Activated effector memory CD4-positive, alpha-beta T cell treated with anti-CD3 and anti-CD28 coated beads, Interleukin-2, amount 50 U/mL, for 16 hours (primary cell): ENCODE results near the gene MYL3.

Experiments
- DNase-seq: peaks from one replicate; pipeline ENCODE4 v3.0.0-alpha.2; 2020

The MYL3 gene

DNA sequence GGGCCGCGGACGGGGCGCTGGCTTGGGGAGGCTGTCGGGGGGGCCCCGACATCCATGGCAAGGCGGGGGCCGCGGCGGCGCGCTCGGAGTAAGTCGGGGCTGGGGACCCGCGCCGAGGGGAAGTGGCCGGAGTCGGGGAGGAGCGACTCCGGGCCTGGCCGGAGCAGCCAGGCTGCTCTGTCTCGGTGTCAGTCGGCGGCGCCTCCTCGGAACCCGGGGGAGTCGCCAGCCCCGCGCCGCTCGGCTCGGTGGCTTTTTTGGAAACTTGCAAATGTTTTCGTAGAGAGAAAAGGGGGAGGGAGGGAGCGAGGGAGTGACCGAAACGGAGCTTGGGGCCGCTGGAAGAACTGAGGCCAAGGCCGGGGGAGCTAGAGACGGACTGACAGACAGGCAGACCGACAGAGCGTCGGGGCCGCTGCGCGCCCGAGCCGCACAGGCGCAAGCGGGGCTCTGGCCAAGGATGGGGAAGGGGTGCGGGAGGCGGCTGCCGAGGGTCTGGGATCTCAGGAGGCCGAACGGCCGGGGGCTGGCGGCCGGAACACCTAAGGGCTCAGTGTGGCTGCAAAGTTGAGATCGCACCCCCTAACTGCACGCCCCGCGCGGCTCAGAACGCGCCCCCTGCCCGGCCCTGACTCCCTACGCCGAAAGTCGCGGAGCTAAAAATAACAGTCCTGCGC lies 19.3 kb upstream of the MYL3 start:
- no peak for DNase-seq

GRCh38 chr3:46881596-46882376 lies 18.5 kb upstream of the MYL3 start:
- peak; percentile 67 for DNase-seq

- no peak for DNase-seq
These were observed 17.8 kb upstream of the MYL3 start for GRCh38 chr3:46880884-46881595.

DNA sequence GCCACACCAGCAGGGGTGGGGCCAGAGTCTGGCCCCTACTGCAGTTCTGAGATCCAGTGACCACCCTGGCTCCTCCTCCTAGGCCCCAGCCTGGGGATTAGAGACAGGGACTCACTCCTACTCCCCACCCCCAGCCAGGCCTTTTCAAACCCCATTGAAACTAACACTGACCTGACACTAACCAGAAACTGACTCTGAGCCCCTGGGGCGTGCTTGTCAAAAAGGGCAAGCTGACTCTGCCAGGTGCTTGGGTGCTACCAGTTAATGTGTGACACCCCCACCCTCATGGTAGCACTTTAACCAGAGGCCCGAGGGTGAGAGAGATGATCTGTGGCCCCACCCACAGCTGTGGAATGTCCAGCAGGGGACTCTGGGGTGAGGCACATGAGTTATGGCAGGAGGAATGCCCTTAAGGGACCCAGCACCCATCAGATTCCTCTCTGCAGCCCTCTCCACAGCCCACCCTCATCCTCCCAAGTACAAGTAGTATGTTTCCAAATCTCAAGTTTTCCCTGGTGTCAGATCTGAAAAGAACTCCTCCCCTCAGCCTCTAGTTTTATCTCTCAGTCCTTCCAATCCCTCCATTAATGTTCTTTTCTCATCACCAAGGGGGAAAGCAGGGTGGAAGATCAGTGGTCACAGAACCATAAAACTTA lies 15.7 kb upstream of the MYL3 start:
- no peak for DNase-seq

DNA sequence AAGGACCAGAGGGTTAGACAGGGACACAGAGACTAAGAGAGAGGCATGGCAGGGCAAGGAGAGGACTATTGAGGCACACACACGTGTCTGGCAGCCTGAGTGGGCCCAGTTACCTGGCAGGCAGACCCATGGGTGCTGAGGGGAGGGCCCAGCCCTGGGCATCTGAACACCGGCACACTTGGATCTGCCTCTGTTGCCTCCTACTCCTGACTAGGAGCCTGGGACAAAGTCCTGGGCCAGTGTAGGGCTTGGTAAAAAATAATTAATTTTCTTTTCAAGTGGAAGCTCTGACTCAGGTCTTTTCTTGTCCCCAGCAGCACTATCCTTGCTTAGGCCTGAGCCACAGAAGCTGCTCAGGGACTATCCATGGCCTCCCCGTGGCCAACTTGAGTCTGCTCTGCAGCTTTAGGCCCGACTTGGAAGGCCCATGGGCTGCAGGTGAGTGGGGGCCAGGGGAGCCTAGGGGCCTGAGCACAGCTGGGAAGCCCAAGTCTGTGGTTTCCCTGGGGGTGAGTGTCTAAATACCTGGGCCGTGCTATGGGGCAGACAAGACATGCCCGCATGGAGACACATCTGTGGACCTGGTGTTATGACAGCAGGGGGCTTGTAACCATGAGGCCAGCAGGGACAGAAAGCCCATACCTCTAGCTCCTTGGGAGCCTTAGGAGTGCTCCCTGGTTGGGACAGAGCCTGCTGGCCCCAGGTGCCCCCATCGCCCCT lies 14.3 kb upstream of the MYL3 start, which contains the start of gene PTH1R:
Gene PTH1R (plus strand): TSS at position 316 of the 720 bp plus-strand sequence. CDS start 5,839 bp downstream, outside the sequence.
- no peak for DNase-seq

GRCh38 chr3:46876313-46877300 lies 13.4 kb upstream of the MYL3 start:
- no peak for DNase-seq

GRCh38 chr3:46875560-46875959 lies 12.3 kb upstream of the MYL3 start:
- DNase-seq = no peak

GRCh38 chr3:46874430-46874829 lies 11.2 kb upstream of the MYL3 start:
- DNase-seq = no peak

DNA sequence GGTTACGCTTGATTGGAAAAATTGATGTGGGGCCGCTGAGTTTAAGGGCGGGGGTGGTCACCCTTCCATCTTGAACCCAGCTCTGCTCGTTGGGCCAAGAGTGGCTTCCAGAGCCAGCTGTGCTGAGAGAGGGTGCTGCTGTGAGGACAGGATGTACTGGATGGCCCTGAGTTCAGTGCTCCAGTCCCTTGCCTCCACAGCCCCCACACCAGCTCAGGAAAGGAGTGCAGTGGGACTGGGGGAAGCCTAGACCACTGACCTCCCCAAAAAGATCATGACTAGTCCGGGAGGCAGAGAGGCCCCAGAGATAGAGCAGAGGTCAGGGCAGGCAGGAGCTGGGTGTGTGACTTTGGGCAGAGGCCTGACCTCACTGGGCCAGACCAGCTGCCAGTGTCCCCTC lies 10.3 kb upstream of the MYL3 start:
- no peak for DNase-seq

DNA sequence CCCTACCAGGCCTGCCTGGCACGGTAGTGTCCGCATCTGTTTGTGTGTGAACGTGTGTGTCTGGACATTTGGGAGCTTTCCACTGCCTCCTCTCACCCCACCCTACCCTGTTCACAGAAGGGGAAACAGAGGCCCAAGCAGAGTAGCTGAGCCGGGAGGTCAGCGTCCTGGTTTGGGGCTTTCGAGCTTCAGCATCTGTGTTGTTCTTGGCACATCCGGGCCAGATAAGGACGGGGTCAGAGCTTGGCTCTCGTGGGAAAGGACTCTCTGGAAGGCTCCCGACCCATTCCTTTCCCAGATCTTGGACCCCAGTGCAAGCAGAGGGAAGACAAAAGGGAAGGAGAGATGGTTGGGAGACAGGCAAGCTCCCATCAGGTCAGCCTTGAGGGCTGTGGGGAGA lies 8.0 kb upstream of the MYL3 start:
- no peak for DNase-seq

DNA sequence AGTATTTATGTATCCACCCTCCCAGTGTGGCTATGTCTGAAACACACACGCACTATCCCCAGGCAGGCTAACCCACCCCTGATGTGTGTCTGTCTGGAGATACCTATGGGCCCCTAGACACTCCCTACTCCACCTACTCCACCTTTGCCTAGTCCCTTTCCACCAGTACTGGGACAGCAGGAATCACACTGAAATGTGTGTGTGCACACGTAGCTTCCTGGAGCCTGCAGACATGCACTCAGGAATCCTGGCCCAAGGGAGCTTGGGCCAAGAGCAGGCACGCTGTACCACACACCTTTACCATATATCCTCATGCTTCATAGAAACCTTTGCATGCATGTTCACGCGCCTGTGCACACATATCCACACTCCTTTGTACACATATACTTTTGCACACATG lies 7.4 kb upstream of the MYL3 start:
- DNase-seq = no peak

DNA sequence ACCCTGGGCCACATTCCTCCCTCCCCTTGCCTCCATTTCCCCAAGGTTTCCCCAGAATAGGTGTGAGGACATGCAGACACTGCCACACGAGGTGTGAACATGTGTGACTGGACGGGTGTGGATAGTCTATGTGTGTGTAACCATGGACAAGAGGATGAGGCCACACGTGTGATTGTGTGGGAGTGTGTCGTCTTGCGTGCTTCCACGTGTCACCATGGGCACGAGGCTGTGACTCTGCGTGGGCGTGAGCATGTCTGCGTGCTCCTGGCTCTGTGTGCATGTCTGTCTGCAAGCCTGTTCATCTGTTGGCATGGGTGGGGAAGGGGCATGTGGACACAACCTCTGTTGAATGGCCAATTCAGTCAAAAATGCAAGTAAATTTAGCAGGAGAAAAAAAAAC lies 6.2 kb upstream of the MYL3 start:
- no peak for DNase-seq

DNA sequence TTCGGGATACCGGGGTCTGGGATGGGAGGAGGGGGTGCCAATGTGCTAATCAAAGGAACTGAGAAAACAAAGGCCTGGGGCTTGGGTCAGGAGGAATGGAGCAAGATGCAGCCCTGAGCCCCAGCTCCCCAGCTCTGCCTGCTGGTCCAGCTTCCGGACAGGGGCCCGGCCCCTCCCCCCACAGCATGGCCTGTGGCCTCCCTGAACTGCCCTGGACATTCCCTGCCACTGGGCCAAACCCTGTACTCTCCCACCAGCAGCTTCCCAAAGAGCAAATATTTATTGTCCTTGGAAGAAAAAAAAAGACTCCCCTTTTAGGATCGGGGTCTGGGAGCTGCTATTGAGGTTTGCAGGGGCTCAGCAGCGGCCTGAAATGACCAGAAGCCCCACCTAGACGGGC lies 5.7 kb upstream of the MYL3 start:
- no peak for DNase-seq

- no peak for DNase-seq
These were observed 5.0 kb upstream of the MYL3 start for GRCh38 chr3:46868287-46868686.

DNA sequence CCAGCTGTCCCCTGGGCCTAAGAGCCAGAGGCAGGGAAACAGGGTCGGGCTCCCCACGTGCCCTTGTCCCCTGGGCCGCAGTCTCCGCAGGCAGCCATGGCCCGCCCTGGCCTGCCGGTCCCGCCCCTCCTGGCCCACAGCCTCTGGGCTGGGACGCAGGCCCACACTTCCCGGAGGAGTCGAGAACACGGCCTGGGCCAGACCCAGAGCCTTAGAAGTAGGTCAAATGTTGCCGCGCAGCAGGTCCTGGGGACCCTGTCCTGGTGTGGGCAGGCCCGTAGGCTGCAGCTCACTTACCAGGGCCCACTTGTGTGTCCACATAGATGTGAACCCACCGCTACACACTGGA lies 4.3 kb upstream of the MYL3 start:
- no peak for DNase-seq

- peak; percentile 94 for DNase-seq
These were observed 3.7 kb upstream of the MYL3 start for GRCh38 chr3:46866720-46867549.

GRCh38 chr3:46866032-46866595 lies 2.9 kb upstream of the MYL3 start:
- no peak for DNase-seq

DNA sequence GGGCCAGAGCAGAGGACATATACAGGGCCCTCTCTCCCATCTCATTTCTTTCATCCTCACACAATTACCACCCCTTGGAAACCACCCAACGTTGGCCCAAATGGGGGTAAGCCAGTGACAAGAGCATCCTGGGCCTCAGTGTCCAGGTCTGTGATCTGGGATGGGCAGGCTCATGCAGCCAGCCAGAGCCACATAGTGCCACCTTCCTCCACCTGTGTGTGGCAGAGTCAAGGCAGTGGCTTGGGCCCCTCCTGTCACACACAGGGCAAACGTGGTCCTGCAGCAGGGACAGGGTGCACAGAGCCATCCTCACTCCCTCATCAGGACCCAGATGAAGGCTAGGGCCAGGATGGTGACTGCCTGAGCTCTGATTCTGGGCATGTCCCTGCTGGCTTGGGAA lies 2.3 kb upstream of the MYL3 start:
- DNase-seq = no peak

DNA sequence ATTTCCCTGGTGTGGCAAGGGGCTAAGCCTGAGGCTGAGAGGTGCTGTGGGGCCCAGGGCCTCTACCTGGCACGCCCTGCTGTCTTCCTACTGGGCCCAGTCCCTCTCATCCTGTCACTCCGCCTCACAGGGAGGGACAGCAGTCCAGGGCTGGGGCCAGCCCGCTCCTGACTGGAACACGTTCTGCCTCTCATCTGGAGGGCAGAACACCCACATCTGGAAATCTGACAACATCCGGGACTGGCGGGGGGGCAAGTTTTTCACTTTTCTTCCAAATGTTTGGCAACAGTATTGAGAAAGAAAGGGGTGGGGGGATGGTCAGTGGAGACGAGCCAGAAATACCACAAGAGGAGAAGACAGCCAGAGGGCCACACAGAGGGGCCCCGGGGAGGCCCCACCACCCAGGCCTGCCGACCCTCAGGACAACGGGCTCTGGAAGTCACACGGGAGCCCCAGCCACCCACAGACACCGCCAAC lies 1.8 kb upstream of the MYL3 start:
- DNase-seq = no peak
